Brain microvascular endothelial cell (primary cell): ENCODE measurements around the gene USP6NL.

Source experiments
- DNase-seq: peaks from one replicate; pipeline ENCODE4 v3.0.0-alpha.2; 2020
- H3K27ac ChIP-seq: fragments of 250-450 bp; sonication (Bioruptor Pico); 2 replicates; pipeline ENCODE4 v1.5.1; 2020; ENCODE audit warnings: mild to moderate bottlenecking, moderate library complexity
- H3K27me3 ChIP-seq: fragments of 250-450 bp; sonication (Bioruptor Pico); replicated peaks from 2 replicates; pipeline ENCODE4 v1.5.1; 2020; ENCODE audit warnings: mild to moderate bottlenecking
- H3K36me3 ChIP-seq: fragments of 250-450 bp; sonication (Bioruptor Pico); replicated peaks from 2 replicates; pipeline ENCODE4 v1.5.1; 2020; ENCODE audit warnings: mild to moderate bottlenecking
- H3K4me3 ChIP-seq: 2 replicates; pipeline ENCODE4 v1.5.1; 2011; ENCODE audit warnings: low read depth, mild to moderate bottlenecking, control low read depth, low read length, moderate library complexity
- in situ Hi-C: cut with HindIII; loops from 2 replicates; pipeline ENCODE4 v1.10.0; 2017; ENCODE audit warnings: low sequenced_read_pairs, low pct_ligation_motif_present
- TF ChIP-seq, protein P1 (sequence below): IDR thresholded peaks from 2 replicates; pipeline ENCODE4 v1.5.1; 2011; ENCODE audit warnings: low read depth, mild to moderate bottlenecking, moderate library complexity, low read length, control low read depth, inconsistent platforms; ENCODE audit errors: missing control alignments

The USP6NL gene

GRCh38 chr10:11505639-11506038 is 105.8 kb downstream of the USP6NL start:
- in situ Hi-C loops = loop anchor here (25.0 kb wide), 1 partner anchor 257 kb away; no protein-coding TSS in a partner anchor
- H3K27me3 ChIP-seq = no peaks in the 10 kb centered on the region
- H3K27ac ChIP-seq = no peak overlapping the region
- no peaks in the 10 kb centered on the region for H3K36me3 ChIP-seq
- H3K4me3 ChIP-seq = no peak overlapping the region
- no peak for DNase-seq
- TF ChIP-seq, protein P1, sequence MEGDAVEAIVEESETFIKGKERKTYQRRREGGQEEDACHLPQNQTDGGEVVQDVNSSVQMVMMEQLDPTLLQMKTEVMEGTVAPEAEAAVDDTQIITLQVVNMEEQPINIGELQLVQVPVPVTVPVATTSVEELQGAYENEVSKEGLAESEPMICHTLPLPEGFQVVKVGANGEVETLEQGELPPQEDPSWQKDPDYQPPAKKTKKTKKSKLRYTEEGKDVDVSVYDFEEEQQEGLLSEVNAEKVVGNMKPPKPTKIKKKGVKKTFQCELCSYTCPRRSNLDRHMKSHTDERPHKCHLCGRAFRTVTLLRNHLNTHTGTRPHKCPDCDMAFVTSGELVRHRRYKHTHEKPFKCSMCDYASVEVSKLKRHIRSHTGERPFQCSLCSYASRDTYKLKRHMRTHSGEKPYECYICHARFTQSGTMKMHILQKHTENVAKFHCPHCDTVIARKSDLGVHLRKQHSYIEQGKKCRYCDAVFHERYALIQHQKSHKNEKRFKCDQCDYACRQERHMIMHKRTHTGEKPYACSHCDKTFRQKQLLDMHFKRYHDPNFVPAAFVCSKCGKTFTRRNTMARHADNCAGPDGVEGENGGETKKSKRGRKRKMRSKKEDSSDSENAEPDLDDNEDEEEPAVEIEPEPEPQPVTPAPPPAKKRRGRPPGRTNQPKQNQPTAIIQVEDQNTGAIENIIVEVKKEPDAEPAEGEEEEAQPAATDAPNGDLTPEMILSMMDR = no peak

DNA sequence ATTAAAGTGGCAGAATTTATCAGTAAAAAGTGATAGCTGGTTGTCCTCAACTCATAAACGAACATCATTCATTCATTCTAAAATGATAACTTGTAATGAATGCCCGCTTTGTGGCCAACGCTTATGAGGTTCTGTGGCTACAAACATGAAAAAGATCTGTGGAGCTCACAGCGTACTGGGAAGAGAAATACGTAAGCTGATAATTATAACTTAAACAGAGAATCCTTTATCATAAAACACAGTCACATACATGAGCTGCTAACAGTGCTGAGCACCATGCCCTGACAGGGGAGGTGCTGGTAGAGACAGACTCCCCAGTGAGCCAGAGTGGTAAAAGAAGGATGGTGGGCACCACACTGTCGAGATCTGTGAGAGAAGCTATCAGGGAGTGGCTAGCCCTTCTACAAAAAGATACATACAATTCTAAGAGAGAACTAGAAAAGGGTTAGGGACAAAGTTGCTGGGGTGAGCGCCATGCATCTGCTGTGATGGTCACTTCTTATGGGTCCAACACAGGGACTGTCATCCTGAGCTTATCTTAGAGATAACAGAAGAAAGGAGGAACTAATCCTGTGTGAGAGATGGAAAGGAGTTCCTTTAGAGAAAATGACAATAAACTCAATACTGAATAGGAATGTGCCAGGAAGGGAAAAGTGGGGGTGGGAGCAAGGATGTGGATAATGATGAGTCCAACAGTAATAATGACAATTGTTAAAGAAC is 106.7 kb downstream of the USP6NL start:
- no peaks in the 10 kb centered on the region for H3K36me3 ChIP-seq
- H3K4me3 ChIP-seq = no peak overlapping the region
- TF ChIP-seq, protein P1 = no peak
- H3K27ac ChIP-seq = no peak overlapping the region
- no peaks in the 10 kb centered on the region for H3K27me3 ChIP-seq
- in situ Hi-C loops = loop anchor here (25.0 kb wide), 1 partner anchor 258 kb away; no protein-coding TSS in a partner anchor
- no peak for DNase-seq

DNA sequence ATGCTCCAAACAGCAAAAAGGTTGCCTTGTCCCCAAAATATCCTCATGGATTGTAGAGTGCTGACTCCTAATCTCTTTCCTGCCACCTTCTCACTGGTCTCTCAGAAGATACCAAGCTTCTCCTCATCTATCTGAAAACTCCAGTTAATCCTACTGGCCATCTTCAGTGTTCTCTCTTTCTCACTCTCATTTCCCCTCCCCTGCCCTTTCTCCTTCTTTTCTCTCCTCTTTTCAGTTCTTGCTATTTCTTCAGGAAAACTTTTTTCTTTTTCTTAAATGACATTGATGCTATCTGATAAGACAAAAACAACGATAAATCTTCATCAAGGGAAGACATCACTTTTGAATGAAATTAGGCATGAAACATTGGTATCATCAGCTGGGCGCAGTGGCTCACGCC is 109.8 kb downstream of the USP6NL start:
- in situ Hi-C loops = loop anchor here (25.0 kb wide), 1 partner anchor 261 kb away; no protein-coding TSS in a partner anchor

DNA sequence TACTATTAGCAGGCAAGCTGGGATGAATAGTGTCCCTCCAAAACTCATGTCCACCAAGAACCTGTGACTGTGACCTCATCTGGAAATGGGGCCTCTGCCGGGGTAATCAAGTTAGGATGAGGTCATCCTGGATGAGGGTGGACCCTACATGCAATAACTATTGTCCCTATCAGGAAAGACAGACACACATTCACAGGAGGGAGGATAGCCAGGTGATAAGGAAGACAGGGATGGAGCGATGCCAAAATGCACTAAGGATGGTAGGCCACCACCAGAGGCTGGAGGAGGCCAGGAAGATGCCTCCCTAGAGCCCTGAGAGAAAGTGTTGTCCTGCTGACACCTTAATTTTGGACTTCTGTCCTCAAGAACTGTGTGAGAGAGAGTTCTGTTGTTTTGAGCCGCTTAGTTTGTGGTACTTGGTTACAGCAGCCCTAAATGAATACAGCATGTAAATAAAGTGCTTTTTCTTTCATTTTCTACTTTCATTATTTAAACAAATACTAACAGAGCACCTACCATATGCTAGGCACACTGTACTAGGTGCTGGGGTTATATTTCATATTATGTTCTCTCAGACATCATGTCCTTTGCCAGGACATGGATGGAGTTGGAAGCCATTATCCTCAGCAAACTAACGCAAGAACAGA is 111.9 kb downstream of the USP6NL start:
- H3K36me3 ChIP-seq = no peaks in the 10 kb centered on the region
- in situ Hi-C loops = loop anchor here (25.0 kb wide), 1 partner anchor 263 kb away; no protein-coding TSS in a partner anchor
- no peaks in the 10 kb centered on the region for H3K27me3 ChIP-seq
- no peak overlapping the region for H3K27ac ChIP-seq
- H3K4me3 ChIP-seq = no peak overlapping the region
- TF ChIP-seq, protein P1 = no peak
- no peak for DNase-seq

More for the DNA sequence above, 109.8 kb downstream of the USP6NL start:
- no peak overlapping the region for H3K4me3 ChIP-seq
- TF ChIP-seq, protein P1 = no peak
- no peak overlapping the region for H3K27ac ChIP-seq
- no peaks in the 10 kb centered on the region for H3K36me3 ChIP-seq
- no peak for DNase-seq
- H3K27me3 ChIP-seq = no peaks in the 10 kb centered on the region

DNA sequence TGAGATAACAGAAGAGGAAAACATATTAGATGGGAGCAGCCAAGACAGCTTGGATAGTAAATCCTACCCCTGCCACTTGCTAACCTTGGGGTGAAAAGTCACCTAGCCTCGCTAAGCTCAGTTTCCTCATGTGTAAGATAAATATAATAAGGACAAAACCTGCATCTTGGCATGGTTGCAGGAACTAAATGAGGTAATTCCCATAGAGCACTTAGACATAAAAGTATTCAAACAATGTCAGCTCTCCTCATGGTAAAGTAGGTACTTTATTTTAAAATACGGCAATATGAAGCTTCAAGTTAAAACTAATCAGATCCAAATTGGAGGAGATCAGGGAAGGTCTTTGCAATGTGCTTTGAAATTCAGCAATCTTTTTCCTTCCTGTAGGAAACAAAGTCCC is 113.1 kb downstream of the USP6NL start:
- Histone ChIP-seq H3K27ac (no peak overlapping the region), H3K4me3 (no peak overlapping the region), H3K36me3 (no peaks in the 10 kb centered on the region), H3K27me3 (no peaks in the 10 kb centered on the region)
- DNase-seq = no peak
- TF ChIP-seq, protein P1 = no peak
- in situ Hi-C loops = no loop called here
